ENCODE data around the gene MC1R.

- no peak for TF ChIP-seq TAF1 (IDR thresholded peaks at IDR 0.05; ENCODE audit: low read depth, low read length)
- no peak for TF ChIP-seq SPI1 (IDR thresholded peaks at IDR 0.05; ENCODE audit: low read depth, low read length)
- no peak for TF ChIP-seq POLR2A (IDR thresholded peaks at IDR 0.05; ENCODE audit: low read depth, low read length)
- TF ChIP-seq POLR2AphosphoS5 (IDR thresholded peaks at IDR 0.05; ENCODE audit: low read depth, low read length): no peak
- TF ChIP-seq POU2F2 (IDR thresholded peaks at IDR 0.05; ENCODE audit: low read depth, low read length): no peak
- no peak for TF ChIP-seq PAX5 (IDR thresholded peaks at IDR 0.05; ENCODE audit: insufficient read depth, low read length, severe bottlenecking)
Measured at GRCh38 chr16:89936508-89936907, 17.8 kb downstream of the MC1R start.

Data from GM12891 (cell line).